ENCODE measurements around the gene CCDC12.

Gene CCDC12

DNA sequence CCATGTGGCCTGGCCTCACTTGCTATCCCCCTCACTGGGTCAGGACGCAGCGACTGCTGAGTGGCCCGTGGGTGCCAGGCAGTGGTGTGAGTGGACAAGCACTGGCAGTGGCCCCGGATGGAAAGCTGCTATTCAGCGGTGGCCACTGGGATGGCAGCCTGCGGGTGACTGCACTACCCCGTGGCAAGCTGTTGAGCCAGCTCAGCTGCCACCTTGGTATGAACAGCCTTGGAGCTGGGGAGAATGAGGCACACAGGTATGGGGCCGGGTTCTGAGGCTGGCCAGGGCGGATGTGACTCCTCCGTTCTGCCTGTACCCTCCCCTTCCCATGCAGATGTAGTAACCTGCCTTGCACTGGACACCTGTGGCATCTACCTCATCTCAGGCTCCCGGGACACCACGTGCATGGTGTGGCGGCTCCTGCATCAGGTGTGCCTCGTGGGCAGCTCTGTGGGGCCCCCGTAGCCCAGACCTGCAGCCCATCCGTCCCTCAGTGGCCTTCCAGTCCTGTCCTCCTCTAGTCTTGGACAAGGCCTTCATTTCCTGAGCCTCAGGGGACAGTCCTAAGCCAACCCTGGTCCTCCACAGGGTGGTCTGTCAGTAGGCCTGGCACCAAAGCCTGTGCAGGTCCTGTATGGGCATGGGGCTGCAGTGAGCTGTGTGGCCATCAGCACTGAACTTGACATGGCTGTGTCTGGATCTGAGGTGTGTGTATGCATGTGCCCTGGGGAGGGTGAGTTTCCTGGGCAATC is 31.1 kb upstream of the CCDC12 start:
- DNase-seq (ENCODE audit: low read depth), result no peak

DNA sequence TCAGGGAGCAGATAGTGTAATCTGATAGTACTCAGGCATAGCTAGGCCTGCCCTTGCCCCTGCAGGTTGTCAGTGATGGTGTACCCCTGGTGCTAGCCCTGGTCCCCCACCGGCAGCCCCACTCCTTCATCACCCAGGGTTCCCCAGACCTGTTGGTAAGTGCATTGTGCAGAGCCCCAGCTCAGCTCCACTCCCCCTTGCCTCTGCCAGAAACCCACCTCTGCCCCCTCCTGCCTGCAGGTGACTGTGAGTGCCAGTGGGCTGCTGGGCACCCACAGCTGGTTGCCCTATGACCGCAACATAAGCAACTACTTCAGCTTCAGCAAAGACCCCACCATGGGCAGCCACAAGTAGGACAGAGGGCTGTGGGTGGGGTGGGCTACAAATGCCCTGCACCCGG is 30.5 kb upstream of the CCDC12 start:
- DNase-seq (ENCODE audit: low read depth), result no peak

DNA sequence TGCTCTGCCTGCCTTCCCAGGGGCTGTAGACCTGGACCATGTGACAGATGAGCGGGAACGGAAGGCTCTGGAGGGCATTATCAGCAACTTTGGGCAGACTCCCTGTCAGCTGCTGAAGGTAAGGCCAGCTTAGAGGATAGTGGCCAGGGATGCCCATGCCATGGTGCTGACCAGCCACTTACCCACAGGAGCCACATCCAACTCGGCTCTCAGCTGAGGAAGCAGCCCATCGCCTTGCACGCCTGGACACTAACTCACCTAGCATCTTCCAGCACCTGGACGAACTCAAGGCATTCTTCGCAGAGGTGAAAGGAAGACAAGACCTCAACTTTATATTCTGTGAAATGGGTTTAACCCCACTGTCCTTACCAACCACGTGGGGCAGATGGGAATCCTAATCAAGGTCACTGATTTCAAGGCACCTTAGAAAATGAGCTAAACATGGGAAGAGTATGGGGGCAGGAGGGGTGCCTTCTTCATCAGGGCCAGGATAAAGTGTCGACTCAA is 29.7 kb upstream of the CCDC12 start:
- DNase-seq (ENCODE audit: low read depth), result no peak

DNA sequence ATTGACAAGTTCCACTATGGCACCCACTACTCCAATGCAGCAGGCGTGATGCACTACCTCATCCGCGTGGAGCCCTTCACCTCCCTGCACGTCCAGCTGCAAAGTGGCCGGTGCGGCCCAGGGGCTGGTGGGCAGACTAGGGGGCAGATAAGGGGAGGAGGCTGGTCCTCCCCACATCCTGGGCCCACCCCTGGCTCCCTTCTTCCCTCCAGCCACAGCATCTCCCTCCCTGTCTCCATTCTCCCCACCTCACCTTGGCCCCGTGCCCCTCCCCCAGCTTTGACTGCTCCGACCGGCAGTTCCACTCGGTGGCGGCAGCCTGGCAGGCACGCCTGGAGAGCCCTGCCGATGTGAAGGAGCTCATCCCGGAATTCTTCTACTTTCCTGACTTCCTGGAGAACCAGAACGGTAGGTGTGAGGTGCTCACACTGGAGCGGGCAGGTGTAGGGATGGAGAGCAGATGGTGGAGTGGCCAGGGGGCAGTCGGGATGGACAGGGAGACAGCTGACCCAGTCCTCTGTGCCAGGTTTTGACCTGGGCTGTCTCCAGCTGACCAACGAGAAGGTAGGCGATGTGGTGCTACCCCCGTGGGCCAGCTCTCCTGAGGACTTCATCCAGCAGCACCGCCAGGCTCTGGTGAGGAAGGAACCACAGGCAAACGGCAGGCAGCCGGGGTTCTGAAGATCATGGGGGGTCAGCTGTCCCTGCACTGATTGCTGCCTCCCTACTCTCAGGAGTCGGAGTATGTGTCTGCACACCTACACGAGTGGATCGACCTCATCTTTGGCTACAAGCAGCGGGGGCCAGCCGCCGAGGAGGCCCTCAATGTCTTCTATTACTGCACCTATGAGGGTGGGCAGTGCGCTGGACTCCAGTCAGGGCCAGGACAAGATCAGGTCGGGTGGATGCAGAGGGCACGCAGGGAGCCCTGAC is 28.9 kb upstream of the CCDC12 start:
- no peak for DNase-seq (ENCODE audit: low read depth)

DNA sequence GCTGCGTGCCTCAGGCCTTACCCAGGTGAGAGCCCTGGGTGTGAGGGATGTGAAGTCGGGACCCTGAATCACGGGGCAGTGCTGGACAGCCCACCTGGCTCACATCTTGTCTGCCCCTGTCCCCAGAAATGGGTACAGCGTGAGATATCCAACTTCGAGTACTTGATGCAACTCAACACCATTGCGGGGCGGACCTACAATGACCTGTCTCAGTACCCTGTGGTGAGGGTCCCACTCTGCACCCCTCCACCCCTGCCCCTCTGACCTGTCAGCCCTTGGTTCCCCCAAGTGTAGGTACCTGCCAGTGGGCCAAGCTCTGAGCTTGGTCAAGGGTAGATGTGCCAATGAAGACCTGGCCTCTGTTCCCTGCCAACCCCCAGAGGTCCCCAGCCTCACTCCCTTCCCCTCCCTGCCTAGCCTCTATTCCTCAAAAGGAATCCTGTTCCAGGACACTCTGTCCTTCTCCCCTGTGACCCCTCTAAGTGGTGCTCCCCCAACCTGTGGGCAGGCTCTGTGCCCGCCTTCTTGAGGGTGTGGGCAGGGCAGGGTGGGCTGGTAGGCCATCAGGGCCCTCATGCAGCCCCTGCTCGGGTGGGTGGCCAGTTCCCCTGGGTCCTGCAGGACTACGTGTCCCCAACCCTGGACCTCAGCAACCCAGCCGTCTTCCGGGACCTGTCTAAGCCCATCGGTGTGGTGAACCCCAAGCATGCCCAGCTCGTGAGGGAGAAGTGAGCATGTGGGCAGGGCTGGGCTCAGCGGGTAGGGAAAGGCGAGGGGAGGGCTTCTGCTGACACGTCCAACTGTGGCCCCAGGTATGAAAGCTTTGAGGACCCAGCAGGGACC is 28.0 kb upstream of the CCDC12 start:
- DNase-seq (ENCODE audit: low read depth), result no peak

DNA sequence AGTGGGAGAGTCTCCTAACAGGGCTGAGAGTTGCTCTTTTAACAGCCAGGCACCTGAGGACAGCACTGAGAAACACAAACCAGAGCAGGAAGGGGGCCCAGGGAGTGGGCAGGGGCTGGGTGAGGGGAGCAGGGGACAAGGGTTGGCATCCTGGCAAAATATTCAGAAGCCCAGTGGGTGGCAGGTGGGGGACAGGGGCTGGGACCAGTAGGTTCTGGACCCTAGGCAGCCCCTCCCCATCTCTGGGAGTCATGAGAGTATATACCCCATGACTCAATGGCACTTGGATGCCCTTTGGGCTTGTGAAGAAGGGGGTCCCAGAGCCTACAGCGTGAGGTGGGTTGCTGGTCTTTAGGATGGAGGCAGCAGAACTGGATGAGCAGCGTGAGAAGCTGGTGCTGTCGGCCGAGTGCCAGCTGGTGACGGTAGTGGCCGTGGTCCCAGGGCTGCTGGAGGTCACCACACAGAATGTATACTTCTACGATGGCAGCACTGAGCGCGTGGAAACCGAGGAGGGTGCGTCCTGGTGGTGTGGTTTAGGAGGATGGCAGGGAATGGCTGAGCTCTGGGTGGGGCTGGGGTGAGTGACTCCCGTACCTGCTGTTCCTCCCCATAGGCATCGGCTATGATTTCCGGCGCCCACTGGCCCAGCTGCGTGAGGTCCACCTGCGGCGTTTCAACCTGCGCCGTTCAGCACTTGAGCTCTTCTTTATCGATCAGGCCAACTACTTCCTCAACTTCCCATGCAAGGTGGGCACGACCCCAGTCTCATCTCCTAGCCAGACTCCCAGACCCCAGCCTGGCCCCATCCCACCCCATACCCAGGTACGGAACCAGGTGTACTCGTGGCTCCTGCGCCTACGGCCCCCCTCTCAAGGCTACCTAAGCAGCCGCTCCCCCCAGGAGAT is 27.2 kb upstream of the CCDC12 start:
- DNase-seq (ENCODE audit: low read depth), result no peak

DNA sequence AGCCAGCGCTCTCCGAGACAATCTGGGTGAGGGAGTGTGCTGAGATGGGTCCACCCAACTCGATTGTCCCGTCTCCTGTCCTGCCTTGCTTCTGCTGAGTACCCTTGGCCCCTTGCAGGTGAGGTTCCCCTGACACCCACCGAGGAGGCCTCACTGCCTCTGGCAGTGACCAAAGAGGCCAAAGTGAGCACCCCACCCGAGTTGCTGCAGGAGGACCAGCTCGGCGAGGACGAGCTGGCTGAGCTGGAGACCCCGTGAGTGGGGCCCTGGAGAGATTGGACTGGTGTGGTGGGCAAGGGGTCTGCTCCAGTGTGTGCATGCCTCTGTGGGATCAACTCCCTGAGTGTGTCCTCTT is 26.5 kb upstream of the CCDC12 start:
- no peak for DNase-seq (ENCODE audit: low read depth)

DNA sequence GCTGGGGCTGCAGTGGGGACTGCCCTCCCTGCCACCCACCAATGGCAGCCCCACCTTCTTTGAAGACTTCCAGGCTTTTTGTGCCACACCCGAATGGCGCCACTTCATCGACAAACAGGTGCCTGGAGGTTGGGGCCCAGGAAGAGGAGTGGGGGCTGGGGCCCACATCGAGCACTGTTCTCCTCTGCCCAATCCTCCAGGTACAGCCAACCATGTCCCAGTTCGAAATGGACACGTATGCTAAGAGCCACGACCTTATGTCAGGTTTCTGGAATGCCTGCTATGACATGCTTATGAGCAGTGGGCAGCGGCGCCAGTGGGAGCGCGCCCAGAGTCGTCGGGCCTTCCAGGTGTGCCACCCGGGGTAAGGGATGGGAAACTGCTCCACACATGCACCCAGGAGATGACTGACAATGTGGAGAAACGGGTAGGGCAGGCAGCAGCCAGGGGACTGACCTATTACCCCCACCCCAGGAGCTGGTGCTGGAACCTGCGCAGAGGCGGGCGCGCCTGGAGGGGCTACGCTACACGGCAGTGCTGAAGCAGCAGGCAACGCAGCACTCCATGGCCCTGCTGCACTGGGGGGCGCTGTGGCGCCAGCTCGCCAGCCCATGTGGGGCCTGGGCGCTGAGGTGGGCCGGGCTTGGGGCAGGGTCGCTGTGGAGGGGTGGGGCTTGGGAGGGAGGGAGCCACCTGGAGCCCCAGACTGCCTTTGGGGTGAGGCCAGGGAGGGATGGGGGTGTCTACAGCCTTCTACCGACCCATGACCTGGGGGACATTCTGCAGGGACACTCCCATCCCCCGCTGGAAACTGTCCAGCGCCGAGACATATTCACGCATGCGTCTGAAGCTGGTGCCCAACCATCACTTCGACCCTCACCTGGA is 25.9 kb upstream of the CCDC12 start:
- DNase-seq (ENCODE audit: low read depth), result no peak

DNA sequence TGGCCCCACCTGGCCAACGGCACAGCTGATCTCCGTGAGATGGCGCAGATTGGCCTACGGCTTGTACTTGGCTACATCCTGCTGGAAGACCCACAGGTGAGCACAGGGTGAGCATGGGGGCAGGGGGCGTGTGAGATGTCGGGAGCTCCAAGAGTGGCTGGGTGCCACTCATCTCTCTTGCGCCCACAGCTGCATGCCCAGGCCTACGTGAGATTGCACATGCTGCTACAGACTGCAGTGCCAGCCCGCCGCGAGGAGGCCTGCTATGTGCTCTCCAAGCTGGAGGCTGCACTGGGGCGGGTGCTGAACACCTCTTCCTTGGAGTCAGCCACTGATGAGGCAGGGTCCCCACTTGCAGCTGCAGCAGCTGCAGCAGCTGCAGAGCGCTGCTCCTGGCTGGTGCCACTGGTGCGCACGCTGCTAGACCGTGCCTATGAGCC is 25.2 kb upstream of the CCDC12 start:
- DNase-seq (ENCODE audit: low read depth), result no peak

DNA sequence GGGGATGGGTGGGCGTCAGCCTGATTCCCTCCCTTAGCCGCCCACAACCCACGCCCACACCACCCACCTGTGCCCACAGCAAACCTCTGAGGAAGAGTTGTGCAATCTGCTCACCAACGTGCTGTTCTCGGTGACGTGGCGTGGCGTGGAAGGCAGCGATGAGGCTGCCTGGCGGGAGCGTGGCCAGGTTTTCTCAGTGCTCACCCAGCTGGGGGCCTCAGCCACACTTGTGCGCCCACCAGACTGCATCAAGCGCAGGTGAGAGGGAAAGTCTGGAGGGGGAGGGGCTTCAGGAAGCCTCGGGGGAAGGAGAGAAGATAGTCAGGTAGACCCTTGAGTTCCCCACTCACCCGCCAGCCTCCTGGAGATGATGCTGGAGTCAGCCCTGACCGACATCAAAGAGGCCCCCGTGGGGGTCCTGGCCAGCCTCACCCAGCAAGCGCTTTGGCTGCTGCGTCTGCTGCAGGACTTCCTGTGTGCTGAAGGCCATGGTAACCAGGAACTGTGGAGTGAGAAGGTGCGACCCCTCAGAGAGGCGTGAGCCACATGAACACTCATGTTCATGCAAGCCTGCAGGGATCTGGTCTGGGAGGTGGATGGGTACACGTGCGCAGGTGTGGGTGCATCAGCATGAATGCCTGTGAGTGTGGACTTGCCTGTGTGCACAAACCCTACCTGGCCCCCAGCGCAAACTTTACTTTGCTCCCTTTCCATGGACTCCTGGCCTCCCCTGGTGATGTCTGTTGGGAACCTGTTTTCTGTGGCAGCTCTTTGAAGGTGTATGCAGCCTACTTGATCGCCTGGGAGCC is 24.6 kb upstream of the CCDC12 start:
- DNase-seq (ENCODE audit: low read depth), result no peak

DNA sequence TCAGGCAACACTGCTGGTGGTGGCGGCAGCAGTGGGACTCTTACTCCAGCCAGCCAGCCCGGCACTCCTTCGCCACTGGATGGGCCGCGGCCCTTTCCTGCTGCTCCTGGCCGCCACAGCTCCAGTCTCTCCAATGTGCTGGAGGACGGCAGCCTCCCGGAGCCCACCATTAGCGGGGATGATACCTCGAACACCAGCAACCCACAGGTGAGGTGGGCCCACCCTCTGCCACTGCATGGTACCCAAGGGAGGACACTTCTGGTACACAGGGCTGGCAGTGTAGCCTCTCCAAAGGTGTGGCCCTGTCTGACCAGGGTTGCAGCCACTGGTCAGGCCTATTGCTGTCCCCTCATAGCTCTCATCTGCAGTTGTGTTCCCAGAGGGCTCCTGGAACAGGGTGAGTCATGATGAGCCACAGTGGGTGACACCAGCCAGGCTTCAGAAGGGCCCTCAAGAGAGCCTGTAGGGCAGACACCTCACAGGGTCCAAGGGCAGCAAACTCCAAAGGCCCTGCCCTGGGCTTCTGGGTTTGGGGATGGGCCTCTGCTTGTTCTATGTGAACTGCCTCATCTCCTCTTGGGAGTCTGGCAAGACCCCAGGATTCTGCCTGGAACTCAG is 23.8 kb upstream of the CCDC12 start:
- no peak for DNase-seq (ENCODE audit: low read depth)

DNA sequence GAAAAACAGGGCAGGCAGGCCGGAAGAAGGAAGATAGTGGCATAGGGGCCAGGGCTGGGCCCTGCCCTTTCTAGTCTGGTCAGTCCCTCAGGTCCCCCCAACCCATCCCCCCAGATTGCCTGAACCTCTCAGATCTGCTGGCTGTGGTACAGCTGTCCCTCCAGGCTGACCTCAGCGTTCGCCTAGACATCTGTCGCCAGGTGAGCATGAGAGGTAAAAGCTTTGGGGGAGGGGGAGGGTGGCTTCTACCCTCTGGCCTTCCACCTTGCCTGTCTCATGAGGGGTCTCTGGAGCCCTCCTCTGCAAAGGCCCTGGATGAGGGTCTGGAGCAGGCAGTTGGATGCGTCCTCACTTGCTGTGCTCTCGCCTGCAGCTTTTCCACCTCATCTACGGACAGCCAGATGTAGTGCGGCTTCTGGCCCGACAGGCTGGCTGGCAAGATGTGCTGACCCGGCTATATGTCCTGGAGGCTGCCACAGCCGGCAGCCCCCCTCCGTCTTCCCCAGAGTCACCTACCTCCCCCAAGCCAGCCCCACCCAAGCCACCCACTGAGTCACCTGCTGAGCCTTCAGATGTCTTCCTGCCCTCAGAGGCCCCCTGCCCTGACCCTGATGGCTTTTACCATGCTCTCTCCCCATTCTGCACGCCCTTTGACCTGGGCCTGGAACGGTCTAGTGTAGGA is 23.1 kb upstream of the CCDC12 start:
- DNase-seq (ENCODE audit: low read depth), result no peak

DNA sequence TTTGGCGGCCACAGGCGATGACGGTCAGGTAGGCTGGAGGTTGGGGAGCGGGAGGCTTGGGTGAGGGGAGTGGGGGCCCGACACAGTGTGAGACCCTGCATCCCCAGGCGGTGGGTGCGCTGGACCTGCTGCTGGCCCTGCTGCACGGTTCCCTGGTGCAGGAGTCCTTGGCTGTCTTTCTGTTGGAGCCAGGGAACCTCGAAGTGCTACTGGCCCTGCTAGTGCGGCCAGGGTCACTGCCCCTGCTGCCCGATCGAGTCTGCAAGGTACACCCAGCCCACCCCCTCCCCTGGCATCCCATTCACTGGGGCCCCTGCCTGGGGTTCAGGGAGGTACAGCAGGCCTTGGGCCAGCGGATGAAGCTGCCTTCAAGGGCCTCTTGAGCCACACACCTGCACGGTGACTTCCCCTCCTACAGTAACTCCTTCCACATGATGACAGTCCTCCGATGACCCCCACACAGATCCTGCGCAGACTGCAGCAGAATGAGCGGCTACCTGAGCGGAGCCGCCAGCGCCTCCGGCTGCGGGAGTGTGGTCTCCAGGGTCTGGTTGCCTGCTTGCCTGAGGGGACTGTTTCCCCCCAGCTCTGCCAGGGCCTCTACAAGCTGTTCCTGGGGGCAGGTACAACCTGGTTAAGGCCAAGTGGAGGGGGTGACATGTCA is 22.4 kb upstream of the CCDC12 start:
- DNase-seq (ENCODE audit: low read depth), result no peak

DNA sequence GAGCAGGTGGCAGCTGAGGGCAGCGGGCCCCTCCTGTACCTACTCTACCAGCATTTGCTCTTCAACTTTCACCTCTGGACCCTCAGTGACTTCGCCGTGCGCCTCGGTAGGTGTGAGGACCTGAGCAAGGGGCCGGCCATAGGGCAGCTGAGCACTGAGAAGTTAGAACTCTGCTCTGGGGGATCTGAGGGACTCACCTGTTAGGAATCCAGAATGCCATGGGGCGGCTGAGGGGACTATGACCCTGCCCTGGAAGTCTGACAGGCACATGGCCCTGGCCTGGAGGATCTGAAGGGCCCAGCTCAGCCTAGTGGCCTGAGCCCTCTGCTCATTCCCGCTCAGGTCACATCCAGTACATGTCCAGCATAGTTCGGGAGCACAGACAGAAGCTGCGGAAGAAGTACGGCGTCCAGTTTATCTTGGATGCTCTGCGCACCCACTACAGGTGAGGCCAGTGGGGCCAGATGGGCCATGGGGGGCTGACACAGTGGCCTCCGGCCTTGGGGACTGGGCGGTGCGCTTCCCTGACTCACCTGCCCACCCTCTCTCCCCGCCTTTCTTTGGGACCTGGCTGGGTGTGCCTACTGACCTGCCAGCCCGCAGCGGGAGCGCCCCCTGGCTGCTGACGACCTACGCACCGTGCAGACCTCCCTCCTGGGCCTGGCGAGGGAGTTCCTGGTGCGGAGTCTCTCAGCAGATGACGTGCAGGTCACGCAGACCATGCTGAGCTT is 21.7 kb upstream of the CCDC12 start:
- DNase-seq (ENCODE audit: low read depth), result no peak

DNA sequence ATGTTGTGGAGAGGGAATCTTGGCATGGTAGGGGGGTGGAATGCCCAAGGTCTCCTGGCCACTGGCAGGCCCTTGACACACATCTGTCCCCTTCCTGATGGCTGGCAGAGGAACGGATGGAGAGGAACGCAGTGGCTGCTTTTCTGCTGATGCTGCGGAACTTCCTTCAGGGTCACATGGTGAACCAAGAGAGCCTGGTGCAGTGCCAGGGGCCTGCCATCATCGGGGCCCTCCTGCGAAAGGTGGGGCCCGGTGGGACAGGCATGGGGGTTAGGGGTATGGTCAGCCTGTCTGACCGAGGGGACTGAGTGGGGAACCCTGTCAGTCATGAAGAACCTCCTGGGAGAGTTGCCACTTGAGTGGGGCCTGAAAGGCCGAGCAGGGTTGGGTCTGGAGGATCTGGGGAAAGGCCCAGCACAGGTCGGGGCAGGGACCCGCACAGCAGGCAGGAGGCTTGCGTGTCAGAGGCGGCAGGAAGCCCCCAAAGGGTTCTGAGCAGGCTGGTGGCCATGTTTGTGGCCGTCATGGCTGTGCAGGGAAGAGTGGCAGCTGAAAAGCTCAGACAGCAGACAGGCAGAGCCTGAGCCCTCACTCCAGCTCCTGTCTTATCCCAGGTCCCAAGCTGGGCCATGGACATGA is 21.0 kb upstream of the CCDC12 start:
- DNase-seq (ENCODE audit: low read depth), result no peak

DNA sequence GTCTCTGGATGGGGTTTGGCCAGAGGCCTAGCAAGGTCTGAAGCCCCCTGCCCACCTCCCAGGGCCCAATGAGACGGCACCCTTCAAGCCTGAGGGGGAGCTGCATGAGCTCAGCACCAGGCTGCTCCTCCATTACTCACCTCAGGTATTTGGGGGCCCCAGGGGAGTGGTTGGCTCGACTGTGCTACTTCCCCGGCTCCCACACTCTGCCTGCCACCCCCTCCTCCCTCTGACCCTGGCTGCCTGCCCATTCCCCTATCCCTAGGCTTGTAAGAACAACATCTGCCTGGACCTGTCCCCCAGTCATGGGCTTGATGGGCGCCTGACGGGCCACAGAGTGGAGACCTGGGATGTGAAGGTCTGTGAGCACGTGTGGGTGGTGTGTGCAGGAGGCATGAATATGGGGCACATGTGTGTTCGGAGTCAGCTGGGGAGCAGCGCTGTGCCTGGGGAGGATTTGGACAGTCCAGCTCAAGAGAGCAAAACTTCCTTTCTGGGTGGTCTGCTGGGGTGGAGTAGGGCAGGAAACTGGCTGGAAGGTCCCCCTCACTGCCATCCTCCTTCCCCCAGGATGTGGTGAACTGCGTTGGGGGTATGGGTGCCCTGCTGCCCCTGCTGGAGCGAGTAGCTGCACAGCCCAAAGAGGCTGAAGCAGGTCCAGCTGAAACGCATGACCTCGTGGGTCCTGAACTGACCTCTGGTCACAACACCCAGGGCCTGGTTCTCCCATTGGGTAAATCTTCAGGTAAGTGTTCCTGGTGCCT is 20.3 kb upstream of the CCDC12 start:
- no peak for DNase-seq (ENCODE audit: low read depth)

All from non-pigmented ciliary epithelial cell (primary cell).